Measurements from ENCODE around the gene TPPP3.

Gene TPPP3

GRCh38 chr16:67393111-67393787, at the start of gene TPPP3:
TPPP3 (minus strand) TSS chr16:67393498; CDS start chr16:67391111, 2,387 bp downstream.
- peak; percentile 86 for DNase-seq (ENCODE audit: low read depth)

- DNase-seq (ENCODE audit: low read depth), result no peak
These were observed 49.4 kb upstream of the TPPP3 start for GRCh38 chr16:67442581-67443255.

GRCh38 chr16:67441907-67442306, 48.6 kb upstream of the TPPP3 start:
- no peak for DNase-seq (ENCODE audit: low read depth)

GRCh38 chr16:67441271-67441753, 48.0 kb upstream of the TPPP3 start:
- no peak for DNase-seq (ENCODE audit: low read depth)

GRCh38 chr16:67438824-67439393, 45.6 kb upstream of the TPPP3 start:
- DNase-seq (ENCODE audit: low read depth), result no peak

- DNase-seq (ENCODE audit: low read depth), result no peak
These were observed 44.9 kb upstream of the TPPP3 start for GRCh38 chr16:67438098-67438791.

- no peak for DNase-seq (ENCODE audit: low read depth)
These were observed 44.2 kb upstream of the TPPP3 start for GRCh38 chr16:67437513-67437912.

GRCh38 chr16:67436640-67437193, 43.4 kb upstream of the TPPP3 start:
- DNase-seq (ENCODE audit: low read depth), result no peak

GRCh38 chr16:67435758-67436164, 42.5 kb upstream of the TPPP3 start:
- no peak for DNase-seq (ENCODE audit: low read depth)

GRCh38 chr16:67433131-67433719, 39.9 kb upstream of the TPPP3 start:
- DNase-seq (ENCODE audit: low read depth), result no peak

GRCh38 chr16:67432506-67432890, 39.2 kb upstream of the TPPP3 start:
- no peak for DNase-seq (ENCODE audit: low read depth)

GRCh38 chr16:67431775-67432505, 38.6 kb upstream of the TPPP3 start:
- DNase-seq (ENCODE audit: low read depth), result no peak

GRCh38 chr16:67430977-67431774, 37.9 kb upstream of the TPPP3 start, which contains the start of gene HSD11B2:
HSD11B2 (plus strand) TSS chr16:67431121; CDS start chr16:67431249, 128 bp downstream.
- DNase-seq (ENCODE audit: low read depth), result peak; percentile 68

GRCh38 chr16:67430504-67430976, 37.2 kb upstream of the TPPP3 start:
- no peak for DNase-seq (ENCODE audit: low read depth)

GRCh38 chr16:67429799-67430503, 36.7 kb upstream of the TPPP3 start:
- no peak for DNase-seq (ENCODE audit: low read depth)

- DNase-seq (ENCODE audit: low read depth), result no peak
These were observed 35.9 kb upstream of the TPPP3 start for GRCh38 chr16:67429053-67429798.

GRCh38 chr16:67428146-67428731, 34.9 kb upstream of the TPPP3 start:
- DNase-seq (ENCODE audit: low read depth), result peak; percentile 67

GRCh38 chr16:67426950-67427349, 33.7 kb upstream of the TPPP3 start:
- DNase-seq (ENCODE audit: low read depth), result no peak
